Small intestine (tissue), 7 donors: ENCODE data around the gene R3HDM1. TPM values are rescaled to one million over a fixed set of nuclear protein-coding genes. Genes with fewer than 3 reads are reported as not detected.

Source experiments
- DNase-seq, 2 donors: peaks; one replicate each; pipeline versions ENCODE4 v3.0.0 to v3.0.0-alpha.2; 2013
- FAIRE-seq: peaks from 2 replicates; lab custom pipeline; 2012; peaks lifted over from hg19 to GRCh38; lab: Jason Lieb, UNC
- H3K27ac ChIP-seq, 3 donors: one replicate each; pipeline ENCODE4 v1.5.1; 2013; ENCODE audit warnings: low read length in 2 of 3, mild to moderate bottlenecking in 2 of 3, control low read depth in 1 of 3, inconsistent platforms in 1 of 3, low read depth in 1 of 3, moderate library complexity in 1 of 3
- H3K27me3 ChIP-seq, 3 donors: one replicate each; pipeline ENCODE4 v1.6.1; 2013; ENCODE audit warnings: low read length in 3 of 3, inconsistent platforms in 1 of 3; ENCODE audit not compliant: control insufficient read depth in 3 of 3, insufficient read depth in 3 of 3
- H3K36me3 ChIP-seq, 3 donors: one replicate each; pipeline ENCODE4 v1.6.1; 2013; ENCODE audit warnings: low read length in 3 of 3, inconsistent platforms in 1 of 3, low read depth in 1 of 3, mild to moderate bottlenecking in 1 of 3, moderate library complexity in 1 of 3; ENCODE audit not compliant: control insufficient read depth in 3 of 3, insufficient read depth in 2 of 3
- H3K4me1 ChIP-seq, 3 donors: one replicate each; pipeline ENCODE4 v1.6.1; 2013; ENCODE audit warnings: low read length in 2 of 3, inconsistent platforms in 1 of 3, low read depth in 1 of 3, mild to moderate bottlenecking in 1 of 3, moderate library complexity in 1 of 3; ENCODE audit not compliant: control insufficient read depth in 3 of 3, insufficient read depth in 2 of 3
- H3K4me3 ChIP-seq, 3 donors: one replicate each; pipeline ENCODE4 v1.5.1; 2013; ENCODE audit warnings: low read length in 3 of 3, control low read depth in 1 of 3, inconsistent platforms in 1 of 3, low read depth in 1 of 3, mild to moderate bottlenecking in 1 of 3, moderate library complexity in 1 of 3
- H3K9me3 ChIP-seq, 2 donors: one replicate each; pipeline ENCODE4 v1.6.1; 2013; ENCODE audit warnings: low read depth in 1 of 2, low read length in 1 of 2; ENCODE audit not compliant: control insufficient read depth in 2 of 2, insufficient read depth in 1 of 2
- WGBS, 3 donors: extraction: QIAGEN DNeasy Blood & Tissue Kit; methylation state at CpG; one replicate each; pipeline ENCODE4 v1.1.7; 2013; 5-methylcytosine and 5-hydroxymethylcytosine counted together
- polyA plus RNA-seq, 4 donors: library from polyadenylated mRNA; stranded (reverse) in 3 of 4; unstranded in 1 of 4; fragments of 200-250 nt in 3 of 4; fragments of 120-200 nt in 1 of 4; gene quantifications; one replicate each; pipeline versions ENCODE4 v1.2.1 to v1.2.3, GENCODE V29; 2013
- donor health status: healthy with polysubstance abuse.
- donor health status: control.
- donor health status: control.
- donor health status: Bipolar disorder and iron deficiency.
- donor health status: healthy.

R3HDM1 gene
- polyA plus RNA-seq, 4 donors = 5.4 to 20.4 (median 10.2) TPM

GRCh38 chr2:135657806-135658582, 126.7 kb downstream of the R3HDM1 start:
- Histone ChIP-seq H3K36me3 (peaks cover 4 to 22% (median 9%) of the 10 kb centered on the region in 3 donors), H3K27me3 (no peaks in the 10 kb centered on the region), H3K4me1 (no peaks in the 10 kb centered on the region), H3K27ac (peak overlapping the region in 1 of 3 donors; percentile 50), H3K9me3 (no peaks in the 10 kb centered on the region), H3K4me3 (no peak overlapping the region)
- DNase-seq = peak in 1 of 2 donors; percentile 36
- WGBS, 3 donors = 75 to 95% (median 81%) methylated on average over 12 of the region's 12 CpGs
- no peak for FAIRE-seq

GRCh38 chr2:135662088-135662487, 130.8 kb downstream of the R3HDM1 start:
- Histone ChIP-seq H3K27me3 (no peaks in the 10 kb centered on the region), H3K4me1 (peaks cover 0 to 3% (median 0%) of the 10 kb centered on the region in 3 donors), H3K4me3 (no peak overlapping the region), H3K27ac (no peak overlapping the region), H3K36me3 (peaks cover 4 to 15% (median 9%) of the 10 kb centered on the region in 3 donors), H3K9me3 (no peaks in the 10 kb centered on the region)
- FAIRE-seq (no peak), DNase-seq (peak in 1 of 2 donors; percentile 11)
- WGBS, 3 donors = 60 to 77% (median 68%) methylated on average over 1 of the region's 1 CpG

- no peak for FAIRE-seq
Observed at GRCh38 chr2:135663148-135663700, 131.9 kb downstream of the R3HDM1 start.

GRCh38 chr2:135664623-135665068, 133.4 kb downstream of the R3HDM1 start:
- Histone ChIP-seq H3K4me3 (no peak overlapping the region), H3K36me3 (peaks cover 2 to 9% (median 2%) of the 10 kb centered on the region in 3 donors), H3K27ac (peak overlapping the region in 1 of 3 donors; percentile 3), H3K4me1 (peaks cover 0 to 3% (median 0%) of the 10 kb centered on the region in 3 donors), H3K9me3 (no peaks in the 10 kb centered on the region), H3K27me3 (no peaks in the 10 kb centered on the region)
- DNase-seq (peak in 1 of 2 donors; percentile 30), FAIRE-seq (no peak)

More at GRCh38 chr2:135663148-135663700, 131.9 kb downstream of the R3HDM1 start:
- Histone ChIP-seq H3K36me3 (peaks cover 4 to 12% (median 7%) of the 10 kb centered on the region in 3 donors), H3K4me1 (peaks cover 0 to 3% (median 0%) of the 10 kb centered on the region in 3 donors), H3K4me3 (no peak overlapping the region), H3K9me3 (no peaks in the 10 kb centered on the region), H3K27me3 (no peaks in the 10 kb centered on the region), H3K27ac (no peak overlapping the region)
- no peak for DNase-seq

- no peak for FAIRE-seq
- Histone ChIP-seq H3K4me1 (peaks cover 0 to 3% (median 0%) of the 10 kb centered on the region in 3 donors), H3K27ac (no peak overlapping the region), H3K27me3 (no peaks in the 10 kb centered on the region), H3K9me3 (no peaks in the 10 kb centered on the region), H3K4me3 (no peak overlapping the region), H3K36me3 (peaks cover 2 to 10% (median 5%) of the 10 kb centered on the region in 3 donors)
- no peak for DNase-seq
Observed at GRCh38 chr2:135667045-135667444, 135.8 kb downstream of the R3HDM1 start.

- Histone ChIP-seq H3K27ac (no peak overlapping the region), H3K4me3 (no peak overlapping the region), H3K27me3 (no peaks in the 10 kb centered on the region), H3K4me1 (no peaks in the 10 kb centered on the region), H3K36me3 (peaks cover 0 to 21% (median 2%) of the 10 kb centered on the region in 3 donors), H3K9me3 (no peaks in the 10 kb centered on the region)
- FAIRE-seq = no peak
- no peak for DNase-seq
- 14 to 62% (median 24%) methylated on average over 1 of the region's 1 CpG for WGBS, 3 donors
Observed at GRCh38 chr2:135674453-135674852, 143.2 kb downstream of the R3HDM1 start.

- H3K27ac ChIP-seq = no peak overlapping the region
- no peak for FAIRE-seq
- no peaks in the 10 kb centered on the region for H3K27me3 ChIP-seq
- H3K4me1 ChIP-seq = no peaks in the 10 kb centered on the region
- no peak for DNase-seq
- peaks cover 0 to 3% of the 10 kb centered on the region in 2 donors for H3K9me3 ChIP-seq
- H3K4me3 ChIP-seq = no peak overlapping the region
- 91 to 97% (median 91%) methylated on average over 3 of the region's 3 CpGs for WGBS, 3 donors
- peaks cover 0 to 19% (median 3%) of the 10 kb centered on the region in 3 donors for H3K36me3 ChIP-seq
Observed at GRCh38 chr2:135676031-135676430, 144.7 kb downstream of the R3HDM1 start.

GRCh38 chr2:135679125-135679524, 147.8 kb downstream of the R3HDM1 start:
- WGBS, 3 donors = 88 to 94% (median 92%) methylated on average over 2 of the region's 2 CpGs
- FAIRE-seq = no peak
- DNase-seq = no peak
- Histone ChIP-seq H3K27me3 (no peaks in the 10 kb centered on the region), H3K4me1 (no peaks in the 10 kb centered on the region), H3K9me3 (peaks cover 0 to 3% of the 10 kb centered on the region in 2 donors), H3K36me3 (peaks cover 0 to 15% (median 5%) of the 10 kb centered on the region in 3 donors), H3K27ac (no peak overlapping the region), H3K4me3 (no peak overlapping the region)
